ENCODE results near the gene PCDH8. TPM values are rescaled to one million over a fixed set of nuclear protein-coding genes. Genes with fewer than 3 reads are reported as not detected.

Gene PCDH8
- total and polyA plus RNA-seq, 3 donors from 2014 or later, result 1.5 to 6.8 (median 5.1) TPM

DNA sequence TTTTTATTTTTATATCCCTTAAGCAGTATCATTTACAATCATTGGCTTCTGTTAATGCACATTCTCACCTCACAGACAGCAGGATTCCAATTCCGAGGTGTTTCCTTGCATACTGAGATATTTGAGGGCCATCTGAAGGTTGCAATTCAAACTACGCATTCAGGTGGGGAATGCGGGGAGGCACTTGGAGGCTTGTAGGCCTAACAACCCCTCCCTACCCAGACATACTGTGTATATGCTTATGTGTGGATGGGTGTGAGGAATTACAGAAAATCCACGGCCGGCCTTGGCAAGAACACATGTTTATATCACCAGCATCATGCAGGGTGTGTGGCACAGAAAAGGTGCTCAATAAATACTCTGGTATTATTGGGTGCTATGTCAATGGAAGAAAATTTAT lies 43.3 kb upstream of the PCDH8 start:
- no peak for DNase-seq
- intact Hi-C loops (cut with DNase I; ENCODE audit: low total_unique reads), result no loop called here
- H3K27me3 ChIP-seq, result no peaks in the 10 kb centered on the region
- WGBS, 2 donors, result 73 to 80% methylated on average over 5 of the region's 5 CpGs
- H3K9me3 ChIP-seq, result no peaks in the 10 kb centered on the region
- TF ChIP-seq, protein P1, sequence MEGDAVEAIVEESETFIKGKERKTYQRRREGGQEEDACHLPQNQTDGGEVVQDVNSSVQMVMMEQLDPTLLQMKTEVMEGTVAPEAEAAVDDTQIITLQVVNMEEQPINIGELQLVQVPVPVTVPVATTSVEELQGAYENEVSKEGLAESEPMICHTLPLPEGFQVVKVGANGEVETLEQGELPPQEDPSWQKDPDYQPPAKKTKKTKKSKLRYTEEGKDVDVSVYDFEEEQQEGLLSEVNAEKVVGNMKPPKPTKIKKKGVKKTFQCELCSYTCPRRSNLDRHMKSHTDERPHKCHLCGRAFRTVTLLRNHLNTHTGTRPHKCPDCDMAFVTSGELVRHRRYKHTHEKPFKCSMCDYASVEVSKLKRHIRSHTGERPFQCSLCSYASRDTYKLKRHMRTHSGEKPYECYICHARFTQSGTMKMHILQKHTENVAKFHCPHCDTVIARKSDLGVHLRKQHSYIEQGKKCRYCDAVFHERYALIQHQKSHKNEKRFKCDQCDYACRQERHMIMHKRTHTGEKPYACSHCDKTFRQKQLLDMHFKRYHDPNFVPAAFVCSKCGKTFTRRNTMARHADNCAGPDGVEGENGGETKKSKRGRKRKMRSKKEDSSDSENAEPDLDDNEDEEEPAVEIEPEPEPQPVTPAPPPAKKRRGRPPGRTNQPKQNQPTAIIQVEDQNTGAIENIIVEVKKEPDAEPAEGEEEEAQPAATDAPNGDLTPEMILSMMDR (IDR thresholded peaks at IDR 0.05), result no peak
- TF ChIP-seq POLR2A (IDR thresholded peaks at IDR 0.05), result no peak
- H3K4me3 ChIP-seq, result no peak overlapping the region
- no peaks in the 10 kb centered on the region for H3K36me3 ChIP-seq (ENCODE audit: low read depth, missing control alignments)
- no peaks in the 10 kb centered on the region for H3K4me1 ChIP-seq
- no peak overlapping the region for H3K27ac ChIP-seq

DNA sequence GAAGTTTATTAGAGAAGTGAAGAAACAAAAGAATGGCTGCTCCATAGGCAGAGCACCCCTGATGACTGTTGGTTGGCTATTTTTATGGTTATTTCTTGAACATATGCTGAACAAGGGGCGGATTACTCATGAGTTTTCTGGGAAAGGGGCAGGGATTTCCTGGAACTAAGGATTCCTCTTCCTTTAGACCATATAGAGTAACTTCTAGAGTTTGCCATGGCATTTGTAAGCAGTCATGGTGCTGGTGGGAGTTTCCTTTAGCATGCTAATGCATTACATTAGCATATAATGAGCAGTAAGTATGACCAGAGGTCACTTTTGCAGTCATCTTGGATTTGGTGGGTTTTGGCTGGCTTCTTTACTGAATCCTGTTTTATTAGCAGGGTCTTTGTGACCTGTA lies 38.7 kb upstream of the PCDH8 start:
- Histone ChIP-seq H3K27ac (no peak overlapping the region), H3K27me3 (no peaks in the 10 kb centered on the region), H3K4me3 (no peak overlapping the region), H3K4me1 (no peaks in the 10 kb centered on the region), H3K9me3 (no peaks in the 10 kb centered on the region), H3K36me3 (ENCODE audit: low read depth, missing control alignments) (no peaks in the 10 kb centered on the region)
- 79 to 83% methylated on average over 1 of the region's 1 CpG for WGBS, 2 donors
- intact Hi-C loops (cut with DNase I; ENCODE audit: low total_unique reads), result no loop called here
- TF ChIP-seq, protein P1 (IDR thresholded peaks at IDR 0.05), result no peak
- DNase-seq, result no peak

DNA sequence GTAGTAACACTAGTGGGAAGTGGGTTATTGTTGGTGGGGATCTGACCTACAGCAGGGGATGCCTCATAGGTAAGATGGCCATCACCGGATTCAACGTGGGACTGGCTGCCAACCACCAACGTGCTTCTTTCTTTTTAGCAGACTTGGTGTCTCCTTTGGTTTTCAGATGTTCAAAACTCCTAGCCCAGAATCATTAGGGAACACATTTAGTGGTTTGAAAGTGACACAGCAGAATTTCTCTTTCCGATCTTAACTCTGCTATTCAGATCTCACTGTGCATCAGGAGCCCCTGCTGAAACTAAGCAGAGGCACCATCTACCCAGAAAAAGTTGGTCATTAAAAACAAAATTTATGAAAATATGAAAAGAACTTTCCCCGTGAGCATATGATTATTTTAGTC lies 36.7 kb upstream of the PCDH8 start:
- no peaks in the 10 kb centered on the region for H3K9me3 ChIP-seq
- TF ChIP-seq, protein P1 (IDR thresholded peaks at IDR 0.05), result no peak
- TF ChIP-seq POLR2A (IDR thresholded peaks at IDR 0.05), result no peak
- H3K4me1 ChIP-seq, result no peaks in the 10 kb centered on the region
- WGBS, 2 donors, result 67 to 68% methylated on average over 5 of the region's 5 CpGs
- H3K36me3 ChIP-seq (ENCODE audit: low read depth, missing control alignments), result no peaks in the 10 kb centered on the region
- no peaks in the 10 kb centered on the region for H3K27me3 ChIP-seq
- no peak for DNase-seq
- no peak overlapping the region for H3K27ac ChIP-seq
- intact Hi-C loops (cut with DNase I; ENCODE audit: low total_unique reads), result no loop called here
- no peak overlapping the region for H3K4me3 ChIP-seq

- no peak overlapping the region for H3K4me3 ChIP-seq
- no peaks in the 10 kb centered on the region for H3K36me3 ChIP-seq (ENCODE audit: low read depth, missing control alignments)
- no peaks in the 10 kb centered on the region for H3K4me1 ChIP-seq
- no peaks in the 10 kb centered on the region for H3K9me3 ChIP-seq
- DNase-seq, result no peak
- 52 to 59% methylated on average over 7 of the region's 7 CpGs for WGBS, 2 donors
- TF ChIP-seq POLR2A (IDR thresholded peaks at IDR 0.05), result no peak
- TF ChIP-seq, protein P1 (IDR thresholded peaks at IDR 0.05), result no peak
- intact Hi-C loops (cut with DNase I; ENCODE audit: low total_unique reads), result no loop called here
- H3K27ac ChIP-seq, result no peak overlapping the region
- no peaks in the 10 kb centered on the region for H3K27me3 ChIP-seq
These were observed 36.1 kb upstream of the PCDH8 start for GRCh38 chr13:52884429-52885010.

DNA sequence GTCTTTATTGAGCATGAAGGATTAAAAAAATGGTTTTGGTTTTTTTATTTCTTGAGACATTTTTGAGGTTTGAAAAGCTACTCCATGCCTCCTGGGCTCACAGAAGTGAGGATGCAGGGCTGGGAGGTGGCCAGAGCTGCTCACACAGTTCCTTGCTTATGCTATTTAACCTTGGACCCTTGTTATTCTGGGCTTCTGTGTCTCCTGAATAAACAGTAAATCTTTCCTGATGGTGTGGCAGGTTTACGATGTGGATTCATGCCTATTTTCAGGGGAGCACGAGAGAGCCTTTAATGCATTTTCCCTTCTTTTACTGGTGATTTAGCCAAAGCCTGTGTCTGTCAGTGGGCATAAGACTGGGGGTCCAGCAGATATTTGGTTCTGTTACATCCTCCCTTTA lies 34.3 kb upstream of the PCDH8 start:
- no peak overlapping the region for H3K4me3 ChIP-seq
- no peak overlapping the region for H3K27ac ChIP-seq
- H3K9me3 ChIP-seq, result no peaks in the 10 kb centered on the region
- no peaks in the 10 kb centered on the region for H3K27me3 ChIP-seq
- TF ChIP-seq POLR2A (IDR thresholded peaks at IDR 0.05), result no peak
- TF ChIP-seq, protein P1 (IDR thresholded peaks at IDR 0.05), result no peak
- intact Hi-C loops (cut with DNase I; ENCODE audit: low total_unique reads), result no loop called here
- H3K4me1 ChIP-seq, result no peaks in the 10 kb centered on the region
- no peaks in the 10 kb centered on the region for H3K36me3 ChIP-seq (ENCODE audit: low read depth, missing control alignments)
- no peak for DNase-seq
- 17 to 48% methylated on average over 2 of the region's 2 CpGs for WGBS, 2 donors
